ENCODE measurements around the gene BAG2. TPM values are rescaled to one million over a fixed set of nuclear protein-coding genes. Genes with fewer than 3 reads are reported as not detected.

BAG2 gene
- polyA plus RNA-seq, 1 donor (not counting 4 experiments of a cell fraction or from before 2014, with no cell fraction given) = 1.6 TPM

DNA sequence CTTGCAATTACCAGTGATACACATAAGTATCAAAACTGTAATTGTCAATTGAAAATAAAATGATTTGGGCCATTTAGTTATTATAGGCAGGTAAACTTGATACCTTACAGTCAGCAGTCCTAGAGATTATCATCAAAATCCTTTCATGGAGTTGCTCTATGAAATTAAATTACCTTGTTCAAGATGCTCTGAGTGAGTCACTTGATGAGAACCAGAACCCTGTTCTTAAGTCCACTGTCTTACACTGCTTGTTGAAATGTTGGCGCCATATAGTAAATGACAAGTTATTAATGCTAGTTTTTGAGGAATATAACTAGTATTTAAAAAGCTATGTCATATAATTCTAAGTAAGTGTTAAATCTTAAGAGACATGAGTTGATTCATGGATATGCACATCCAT lies 37.2 kb upstream of the BAG2 start:
- no peak for FAIRE-seq
- dilution Hi-C loops (cut with MboI; ENCODE audit: extremely low pct_ligation_motif_present, low sequenced_read_pairs) = no loop called here

DNA sequence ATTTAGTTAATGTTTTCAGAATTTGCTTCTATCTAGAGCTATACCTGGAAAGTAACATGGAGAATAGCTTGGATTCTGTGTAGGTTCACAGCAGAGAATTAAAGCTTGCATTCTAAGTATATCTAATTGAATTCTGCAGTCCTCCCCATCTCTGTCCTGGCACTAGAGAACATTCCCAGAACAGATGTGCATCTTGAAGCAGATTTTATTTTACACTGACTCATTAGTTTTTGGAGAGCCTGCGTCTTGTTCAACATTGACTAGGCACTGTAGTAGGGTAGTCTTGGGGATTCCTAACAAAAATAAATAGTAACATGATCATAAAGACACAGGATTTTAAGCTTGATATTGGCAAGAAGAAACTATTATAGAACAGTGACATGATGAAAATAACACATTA lies 36.2 kb upstream of the BAG2 start:
- no peak overlapping the region for H2AFZ ChIP-seq (ENCODE audit: control insufficient read depth, low read length)
- H3K9me1 ChIP-seq (ENCODE audit: control insufficient read depth, extremely low read depth, insufficient read depth, low read length) = no peaks in the 10 kb centered on the region
- H3K9ac ChIP-seq (ENCODE audit: control insufficient read depth, extremely low read depth, insufficient read depth, low read length) = no peak overlapping the region
- H3K4me2 ChIP-seq (ENCODE audit: control insufficient read depth, extremely low read depth, insufficient read depth, low read depth, low read length) = no peak overlapping the region
- no peak overlapping the region for H3K27ac ChIP-seq (ENCODE audit: control insufficient read depth, insufficient read depth, low read length)
- H3K4me3 ChIP-seq (ENCODE audit: control insufficient read depth in 2 of 3, extremely low read depth in 1 of 3, insufficient read depth in 2 of 3, low read depth in 1 of 3, low read length in 3 of 3) = no peak overlapping the region
- no peaks in the 10 kb centered on the region for H4K20me1 ChIP-seq (ENCODE audit: control insufficient read depth, extremely low read depth, insufficient read depth, low read length)
- no peak for TF ChIP-seq EZH2 (IDR thresholded peaks at IDR 0.05; ENCODE audit: low read length)
- TF ChIP-seq, protein P1, sequence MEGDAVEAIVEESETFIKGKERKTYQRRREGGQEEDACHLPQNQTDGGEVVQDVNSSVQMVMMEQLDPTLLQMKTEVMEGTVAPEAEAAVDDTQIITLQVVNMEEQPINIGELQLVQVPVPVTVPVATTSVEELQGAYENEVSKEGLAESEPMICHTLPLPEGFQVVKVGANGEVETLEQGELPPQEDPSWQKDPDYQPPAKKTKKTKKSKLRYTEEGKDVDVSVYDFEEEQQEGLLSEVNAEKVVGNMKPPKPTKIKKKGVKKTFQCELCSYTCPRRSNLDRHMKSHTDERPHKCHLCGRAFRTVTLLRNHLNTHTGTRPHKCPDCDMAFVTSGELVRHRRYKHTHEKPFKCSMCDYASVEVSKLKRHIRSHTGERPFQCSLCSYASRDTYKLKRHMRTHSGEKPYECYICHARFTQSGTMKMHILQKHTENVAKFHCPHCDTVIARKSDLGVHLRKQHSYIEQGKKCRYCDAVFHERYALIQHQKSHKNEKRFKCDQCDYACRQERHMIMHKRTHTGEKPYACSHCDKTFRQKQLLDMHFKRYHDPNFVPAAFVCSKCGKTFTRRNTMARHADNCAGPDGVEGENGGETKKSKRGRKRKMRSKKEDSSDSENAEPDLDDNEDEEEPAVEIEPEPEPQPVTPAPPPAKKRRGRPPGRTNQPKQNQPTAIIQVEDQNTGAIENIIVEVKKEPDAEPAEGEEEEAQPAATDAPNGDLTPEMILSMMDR (optimal IDR thresholded peaks at IDR 0.05 in 1 of 3, IDR thresholded peaks at IDR 0.05 in 1 of 3, conservative IDR thresholded peaks at IDR 0.05 in 1 of 3; ENCODE audit: extremely low read depth in 1 of 3, insufficient read depth in 2 of 3, low read length in 3 of 3) = no peak
- no peaks in the 10 kb centered on the region for H3K27me3 ChIP-seq (ENCODE audit: control insufficient read depth, extremely low read depth, insufficient read depth, low read length)
- FAIRE-seq = no peak
- DNase-seq (ENCODE audit: low read depth, low spot score) = no peak
- no peaks in the 10 kb centered on the region for H3K79me2 ChIP-seq (ENCODE audit: control insufficient read depth, insufficient read depth, low read length)
- no peaks in the 10 kb centered on the region for H3K4me1 ChIP-seq (ENCODE audit: control insufficient read depth, extremely low read depth, insufficient read depth, low read length)
- H3K9me3 ChIP-seq (ENCODE audit: control insufficient read depth, low read depth, low read length) = no peaks in the 10 kb centered on the region
- dilution Hi-C loops (cut with MboI; ENCODE audit: extremely low pct_ligation_motif_present, low sequenced_read_pairs) = no loop called here
- peaks cover 2 to 10% of the 10 kb centered on the region in 2 experiments for H3K36me3 ChIP-seq (ENCODE audit: control insufficient read depth in 2 of 2, extremely low read depth in 1 of 2, insufficient read depth in 2 of 2, low read length in 2 of 2)

More for the DNA sequence above, 37.2 kb upstream of the BAG2 start:
- H3K4me1 ChIP-seq (ENCODE audit: control insufficient read depth, extremely low read depth, insufficient read depth, low read length) = no peaks in the 10 kb centered on the region
- no peaks in the 10 kb centered on the region for H3K9me3 ChIP-seq (ENCODE audit: control insufficient read depth, low read depth, low read length)
- H3K4me2 ChIP-seq (ENCODE audit: control insufficient read depth, extremely low read depth, insufficient read depth, low read depth, low read length) = no peak overlapping the region
- no peak for DNase-seq (ENCODE audit: low read depth, low spot score)
- H3K4me3 ChIP-seq (ENCODE audit: control insufficient read depth in 2 of 3, extremely low read depth in 1 of 3, insufficient read depth in 2 of 3, low read depth in 1 of 3, low read length in 3 of 3) = no peak overlapping the region
- no peaks in the 10 kb centered on the region for H3K79me2 ChIP-seq (ENCODE audit: control insufficient read depth, insufficient read depth, low read length)
- peaks cover 2 to 10% of the 10 kb centered on the region in 2 experiments for H3K36me3 ChIP-seq (ENCODE audit: control insufficient read depth in 2 of 2, extremely low read depth in 1 of 2, insufficient read depth in 2 of 2, low read length in 2 of 2)
- no peak overlapping the region for H3K27ac ChIP-seq (ENCODE audit: control insufficient read depth, insufficient read depth, low read length)
- no peak overlapping the region for H3K9ac ChIP-seq (ENCODE audit: control insufficient read depth, extremely low read depth, insufficient read depth, low read length)
- no peak overlapping the region for H2AFZ ChIP-seq (ENCODE audit: control insufficient read depth, low read length)
- H3K9me1 ChIP-seq (ENCODE audit: control insufficient read depth, extremely low read depth, insufficient read depth, low read length) = no peaks in the 10 kb centered on the region
- no peaks in the 10 kb centered on the region for H4K20me1 ChIP-seq (ENCODE audit: control insufficient read depth, extremely low read depth, insufficient read depth, low read length)
- TF ChIP-seq EZH2 (IDR thresholded peaks at IDR 0.05; ENCODE audit: low read length) = no peak
- TF ChIP-seq, protein P1 (optimal IDR thresholded peaks at IDR 0.05 in 1 of 3, IDR thresholded peaks at IDR 0.05 in 1 of 3, conservative IDR thresholded peaks at IDR 0.05 in 1 of 3; ENCODE audit: extremely low read depth in 1 of 3, insufficient read depth in 2 of 3, low read length in 3 of 3) = no peak
- no peaks in the 10 kb centered on the region for H3K27me3 ChIP-seq (ENCODE audit: control insufficient read depth, extremely low read depth, insufficient read depth, low read length)
